K562 (cell line): Measurements from ENCODE around the gene IGSF23. TPM values are rescaled to one million over a fixed set of nuclear protein-coding genes. Genes with fewer than 3 reads are reported as not detected.

Source experiments
- CEBPG ChIP-seq, 3 experiments: fragments of 200-800 bp in 1 of 3; sonication (Bioruptor generic) in 1 of 3; sonication (generic) in 1 of 3; formaldehyde crosslinking in 1 of 3; IDR thresholded peaks in 2 of 3; conservative IDR thresholded peaks in 1 of 3; 2 replicates each; pipeline versions ENCODE4 v1.6.1 to v1.8.0; 2016 to 2022; ENCODE audit warnings: missing compliant biosample characterization in 2 of 3, missing genetic modification characterization in 2 of 3, mild to moderate bottlenecking in 1 of 3, missing genetic modification reagents in 1 of 3
- EGR1 ChIP-seq: fragments of 450-650 bp; conservative IDR thresholded peaks from 2 replicates; pipeline ENCODE4 v1.6.1; 2017; ENCODE audit warnings: mild to moderate bottlenecking
- ETV1 ChIP-seq: fragments of 450-650 bp; conservative IDR thresholded peaks from 2 replicates; pipeline ENCODE4 v1.6.1; 2016; ENCODE audit warnings: missing genetic modification characterization, control low read depth, low read depth, missing compliant biosample characterization
- FOXJ2 ChIP-seq: fragments of 200-800 bp; sonication (Bioruptor generic); IDR thresholded peaks from 2 replicates; pipeline ENCODE4 v1.6.1; 2016; ENCODE audit warnings: missing genetic modification characterization, missing compliant biosample characterization
- FOXM1 ChIP-seq, 2 experiments: fragments of 450-650 bp in 1 of 2; sonication (generic) in 1 of 2; formaldehyde crosslinking in 1 of 2; IDR thresholded peaks; 2 replicates each; pipeline versions ENCODE4 v1.6.1 to v1.9.0; 2017 to 2022; ENCODE audit warnings: low read depth in 2 of 2, mild to moderate bottlenecking in 2 of 2, missing genetic modification reagents in 1 of 2, moderate library complexity in 1 of 2
- MYNN ChIP-seq, 2 experiments: sonication (generic); formaldehyde crosslinking in 1 of 2; IDR thresholded peaks; 2 replicates each; pipeline versions ENCODE4 v1.5.0 to v1.6.1; 2016 to 2020; ENCODE audit warnings: antibody characterized with exemption in 1 of 2, missing genetic modification reagents in 1 of 2
- NELFE ChIP-seq: IDR thresholded peaks from 2 replicates; pipeline ENCODE4 v1.6.1; 2011; ENCODE audit warnings: mild to moderate bottlenecking; ENCODE audit not compliant: insufficient read depth, insufficient read length
- NKRF ChIP-seq: fragments of 450-650 bp; IDR thresholded peaks from 2 replicates; pipeline ENCODE4 v1.6.1; 2016; ENCODE audit warnings: borderline replicate concordance
- POLR3A ChIP-seq: IDR thresholded peaks from 2 replicates; pipeline ENCODE4 v1.6.1; 2011; ENCODE audit warnings: borderline replicate concordance, mild to moderate bottlenecking, moderate library complexity; ENCODE audit not compliant: insufficient read length, insufficient read depth; ENCODE audit errors: extremely low read depth
- TCFL5 ChIP-seq: fragments of 250-450 bp; sonication (Bioruptor Pico); conservative IDR thresholded peaks from 2 replicates; pipeline ENCODE4 v1.6.1; 2021; ENCODE audit warnings: mild to moderate bottlenecking, moderate library complexity, matching md5 sums
- TGIF2 ChIP-seq: sonication (generic); formaldehyde crosslinking; IDR thresholded peaks from 2 replicates; pipeline ENCODE4 v1.8.1; 2022; ENCODE audit warnings: mild to moderate bottlenecking, missing genetic modification reagents, moderate library complexity
- ZMIZ1 ChIP-seq, 2 experiments: fragments of 150-350 bp in 1 of 2; IDR thresholded peaks; 2 replicates each; pipeline ENCODE4 v1.6.1; 2012 to 2016; ENCODE audit warnings: low read depth in 2 of 2, low read length in 2 of 2, mild to moderate bottlenecking in 1 of 2, moderate library complexity in 1 of 2
- ZNF280B ChIP-seq: fragments of 250-450 bp; sonication (Bioruptor Pico); IDR thresholded peaks from 2 replicates; pipeline ENCODE4 v1.5.1; 2021; ENCODE audit warnings: mild to moderate bottlenecking
- ZNF766 ChIP-seq: fragments of 200-800 bp; sonication (Bioruptor generic); conservative IDR thresholded peaks from 2 replicates; pipeline ENCODE4 v1.6.1; 2016; ENCODE audit warnings: missing genetic modification characterization, missing compliant biosample characterization
- polyA plus RNA-seq, 8 experiments: library from polyadenylated mRNA; depleted of rRNA in 4 of 8; stranded (reverse) in 5 of 8; unstranded in 3 of 8; fragments of >200 nt; fragmentation: Nextera tagmentation in 2 of 8; fragmentation: Illumina TruSeq in 1 of 8; extraction: Ambion mirVana in 2 of 8; extraction: Trizol in 1 of 8; gene quantifications; 2 replicates each; pipeline versions ENCODE4 v1.2.1 to v1.2.3, GENCODE V29; 2011 to 2014; ENCODE audit warnings: inconsistent platforms in 1 of 8, missing spikeins in 1 of 8
- total RNA-seq, 7 experiments: library from RNA; depleted of rRNA in 6 of 7; stranded (reverse); fragments of >200 nt in 6 of 7; fragmentation: Illumina TruSeq in 2 of 7; extraction: Trizol in 2 of 7; gene quantifications; 2 replicates each; pipeline versions ENCODE4 v1.2.1 to v1.2.3, GENCODE V29; 2011 to 2021; ENCODE audit warnings: low replicate concordance in 1 of 7

The IGSF23 gene
- total and polyA plus RNA-seq, 9 of the 15 experiments (the other 6 are each of a cell fraction or from before 2014, with no cell fraction given), result not detected

GRCh38 chr19:44585371-44586133 is 27.8 kb upstream of the IGSF23 start (continued):
- TF ChIP-seq ZMIZ1 (IDR thresholded peaks at IDR 0.05; ENCODE audit: low read depth in 2 of 2, low read length in 2 of 2) (no peak), FOXJ2 (no peak), NELFE (no peak), TCFL5 (CRISPR knock-in tag) (no peak), MYNN (IDR thresholded peaks at IDR 0.05) (no peak), MYNN (CRISPR knock-in tag; IDR thresholded peaks at IDR 0.05) (no peak), ZNF766 (CRISPR knock-in tag) (peak; percentile 34; the same call in 1 of the 2 replicates), ZNF280B (CRISPR knock-in tag) (no peak), NKRF (no peak), CEBPG (CRISPR knock-in tag; IDR thresholded peaks at IDR 0.05) (no peak), CEBPG (tag; conservative IDR thresholded peaks at IDR 0.05 in 1 of 2, IDR thresholded peaks at IDR 0.05 in 1 of 2) (no peak), EGR1 (no peak), TGIF2 (CRISPR knock-in tag) (no peak), POLR3A (no peak), ETV1 (tag) (no peak), FOXM1 (IDR thresholded peaks at IDR 0.05; ENCODE audit: low read depth) (no peak), FOXM1 (CRISPR knock-in tag; IDR thresholded peaks at IDR 0.05; ENCODE audit: low read depth) (no peak)
